ENCODE measurements around the gene CRACR2A.

The CRACR2A gene

DNA sequence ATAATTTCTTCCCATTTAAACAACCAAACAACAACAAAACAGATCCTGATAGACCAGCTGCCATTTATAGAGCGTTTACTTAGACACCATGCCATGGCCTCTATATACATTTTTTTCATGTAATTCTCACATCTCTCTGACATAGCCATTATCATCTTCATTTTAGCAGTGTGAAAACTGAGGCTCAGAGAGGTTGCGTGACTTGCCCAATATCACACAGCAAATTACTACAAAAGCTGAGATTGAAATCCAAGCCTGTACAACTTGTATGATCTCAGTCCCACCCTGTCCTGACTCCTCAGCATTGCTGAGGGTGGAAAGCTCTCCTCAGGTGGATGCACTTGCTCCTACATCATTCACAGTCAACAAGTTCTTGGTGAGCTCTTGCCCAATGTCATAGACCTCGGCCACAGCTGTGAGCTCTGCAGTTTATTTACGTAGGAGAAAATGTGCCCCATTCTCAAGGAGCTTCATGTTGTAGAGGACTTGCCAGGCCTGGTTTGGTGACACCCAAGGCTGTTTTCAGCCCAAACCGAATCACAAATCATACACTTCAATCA lies 55.5 kb downstream of the CRACR2A start:
- H3K27ac ChIP-seq = peak overlapping the region in 4 of 21 experiments; percentile 4 to 51 (median 47)

GRCh38 chr12:3694673-3695072 lies 58.2 kb downstream of the CRACR2A start:
- Histone ChIP-seq H3K27ac (no peak overlapping the region), H3K4me3 (no peak overlapping the region)

More for the DNA sequence above, 55.5 kb downstream of the CRACR2A start:
- no peak overlapping the region for H3K4me3 ChIP-seq

GRCh38 chr12:3692616-3693365 lies 60.1 kb downstream of the CRACR2A start:
- H3K4me3 ChIP-seq = no peak overlapping the region
- no peak overlapping the region for H3K27ac ChIP-seq

DNA sequence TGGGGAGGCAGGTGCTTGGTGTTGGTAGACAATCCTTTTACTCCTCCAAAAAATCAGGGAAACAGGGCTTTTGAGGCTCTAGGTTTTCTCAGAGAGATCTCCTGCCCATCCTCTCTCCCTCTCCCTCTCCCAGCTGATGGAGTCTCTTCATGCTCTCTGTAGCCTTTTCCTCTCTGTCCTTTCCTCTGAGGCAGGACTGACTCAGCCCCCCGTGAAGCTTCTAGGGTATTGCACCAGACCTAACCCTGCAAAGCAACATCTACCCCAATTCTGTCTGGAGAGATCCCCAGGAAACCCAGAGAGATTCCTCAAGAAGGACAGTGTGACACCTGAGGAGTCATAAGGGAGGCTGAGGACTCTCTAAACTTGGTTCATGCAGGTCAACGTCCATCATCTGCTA lies 66.4 kb downstream of the CRACR2A start:
- no peak overlapping the region for H3K4me3 ChIP-seq
- H3K27ac ChIP-seq = no peak overlapping the region

DNA sequence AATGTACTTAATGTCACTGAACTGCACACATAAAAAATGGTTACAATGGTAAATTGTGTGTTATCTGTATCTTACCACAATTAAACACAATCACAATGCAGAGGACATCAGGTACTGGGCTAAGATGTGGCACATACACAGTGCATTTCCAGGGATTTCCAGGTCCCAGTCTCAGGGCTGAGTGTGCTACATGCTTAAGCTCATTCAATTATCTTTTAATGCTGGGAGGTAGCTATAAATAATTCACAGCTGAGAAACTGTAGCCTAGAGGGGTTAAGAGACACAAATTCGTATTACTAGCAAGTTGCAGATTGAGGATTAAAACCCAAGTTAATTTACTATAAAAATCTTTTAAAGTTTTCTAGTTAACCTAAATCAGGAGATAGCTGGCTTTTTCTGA lies 67.1 kb downstream of the CRACR2A start:
- no peak overlapping the region for H3K27ac ChIP-seq
- H3K4me3 ChIP-seq = no peak overlapping the region

GRCh38 chr12:3684449-3685051 lies 68.4 kb downstream of the CRACR2A start:
- H3K4me3 ChIP-seq = no peak overlapping the region
- H3K27ac ChIP-seq = no peak overlapping the region

- Histone ChIP-seq H3K27ac (peak overlapping the region in 1 of 21 experiments; percentile 0), H3K4me3 (no peak overlapping the region)
These were observed 69.2 kb downstream of the CRACR2A start for GRCh38 chr12:3683670-3684069.

- Histone ChIP-seq H3K4me3 (no peak overlapping the region), H3K27ac (no peak overlapping the region)
These were observed 71.3 kb downstream of the CRACR2A start for GRCh38 chr12:3681595-3682061.

GRCh38 chr12:3680919-3681594 lies 71.9 kb downstream of the CRACR2A start:
- no peak overlapping the region for H3K27ac ChIP-seq

GRCh38 chr12:3679831-3680230 lies 73.1 kb downstream of the CRACR2A start:
- H3K27ac ChIP-seq = no peak overlapping the region
- H3K4me3 ChIP-seq = no peak overlapping the region

More at GRCh38 chr12:3680919-3681594, 71.9 kb downstream of the CRACR2A start:
- H3K4me3 ChIP-seq = no peak overlapping the region

GRCh38 chr12:3677609-3678008 lies 75.3 kb downstream of the CRACR2A start:
- H3K27ac ChIP-seq = no peak overlapping the region

DNA sequence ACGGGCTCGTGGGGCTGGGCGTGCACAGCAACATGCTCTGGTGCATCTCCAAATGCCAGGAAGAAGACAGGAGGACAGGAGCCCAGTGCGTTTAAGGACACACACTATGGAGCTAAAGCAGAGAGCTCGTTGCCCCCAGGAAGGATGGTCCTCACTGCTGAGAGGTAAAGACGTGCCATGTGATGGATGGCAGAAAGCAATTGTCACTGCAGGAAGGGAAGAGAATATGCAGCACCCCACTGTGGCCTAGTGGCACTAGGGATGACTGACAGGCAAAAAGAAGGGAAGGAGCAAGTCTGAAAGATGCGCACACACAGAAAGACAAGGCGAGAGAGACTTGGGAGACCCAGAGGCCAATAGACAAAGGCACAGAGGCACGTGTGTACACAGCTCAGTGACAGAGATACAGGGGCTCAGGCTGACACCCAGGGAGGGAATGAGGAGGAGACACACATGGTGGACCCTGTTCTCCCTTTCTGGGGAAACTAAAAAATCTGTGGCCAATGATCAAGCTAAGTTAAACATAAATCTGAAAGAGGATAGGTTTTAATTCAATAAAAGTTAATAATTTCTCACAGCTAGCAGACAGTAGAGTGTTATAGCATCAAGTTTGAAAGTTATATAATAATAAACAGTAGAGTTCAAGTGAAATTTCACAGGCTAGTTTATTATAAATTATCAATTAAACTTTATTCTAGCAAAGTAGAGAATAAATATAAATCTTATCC lies 78.8 kb downstream of the CRACR2A start:
- Histone ChIP-seq H3K4me3 (no peak overlapping the region), H3K27ac (no peak overlapping the region)

More at GRCh38 chr12:3677609-3678008, 75.3 kb downstream of the CRACR2A start:
- no peak overlapping the region for H3K4me3 ChIP-seq

- no peak overlapping the region for H3K27ac ChIP-seq
These were observed 80.8 kb downstream of the CRACR2A start for GRCh38 chr12:3672113-3672509.

DNA sequence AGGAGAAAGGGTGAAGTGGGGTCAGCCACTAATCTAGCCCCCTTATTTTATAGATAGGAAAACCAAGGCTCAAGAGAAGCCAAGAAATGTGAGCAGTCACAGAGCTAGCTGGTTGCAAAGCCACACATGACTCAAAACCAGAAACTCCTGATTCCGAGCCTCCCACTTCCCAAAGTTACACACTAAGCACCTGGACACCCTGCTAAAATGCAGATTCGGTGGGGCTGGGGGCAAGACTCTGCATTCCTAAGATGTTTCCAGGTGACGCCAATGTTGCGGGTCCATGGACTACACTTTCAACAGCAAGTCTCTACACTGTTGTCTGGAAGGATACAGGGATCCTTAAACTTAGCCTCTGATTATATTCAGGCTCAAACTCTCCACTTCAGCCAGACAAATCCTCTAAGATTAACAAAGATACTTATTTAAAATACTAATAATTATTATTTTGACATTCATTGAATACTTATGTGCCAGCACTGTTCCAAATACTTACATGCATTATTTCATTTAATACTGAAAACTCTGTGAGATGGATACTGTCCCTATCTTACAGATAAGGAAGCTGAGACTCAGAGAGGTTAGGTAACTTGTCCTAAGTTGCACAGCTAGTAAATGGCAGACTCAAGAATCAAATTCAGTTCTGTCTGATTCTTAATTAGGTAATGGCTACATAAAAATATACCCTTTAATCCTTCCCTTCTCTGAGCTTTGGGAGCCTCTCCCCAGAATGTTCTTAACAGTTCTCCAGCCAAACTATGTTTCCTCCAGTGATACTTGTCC lies 81.4 kb downstream of the CRACR2A start:
- Histone ChIP-seq H3K27ac (no peak overlapping the region), H3K4me3 (no peak overlapping the region)

More at GRCh38 chr12:3672113-3672509, 80.8 kb downstream of the CRACR2A start:
- no peak overlapping the region for H3K4me3 ChIP-seq

- Histone ChIP-seq H3K4me3 (no peak overlapping the region), H3K27ac (no peak overlapping the region)
These were observed 82.8 kb downstream of the CRACR2A start for GRCh38 chr12:3670083-3670620.

DNA sequence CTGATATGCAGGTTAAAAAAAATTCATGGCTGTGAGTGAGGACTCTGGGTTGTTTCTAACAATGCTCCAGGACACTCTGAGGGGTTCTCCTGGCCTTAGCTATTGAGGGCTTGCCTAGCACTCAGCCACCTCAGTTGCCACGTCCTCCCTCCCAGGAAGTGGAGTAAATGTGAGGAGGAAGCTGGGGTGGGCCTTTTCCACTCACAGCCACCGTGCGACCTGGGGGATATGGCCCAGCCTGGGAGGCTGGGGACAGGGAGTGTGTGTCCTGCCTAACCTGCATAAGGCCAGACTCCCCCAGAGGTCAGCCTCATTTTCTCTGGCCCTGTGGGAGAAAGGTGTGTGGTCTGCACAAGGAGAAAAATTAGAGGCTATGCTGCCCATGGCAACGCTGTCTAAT lies 83.3 kb downstream of the CRACR2A start:
- Histone ChIP-seq H3K27ac (no peak overlapping the region), H3K4me3 (no peak overlapping the region)

GRCh38 chr12:3668479-3669165 lies 84.3 kb downstream of the CRACR2A start:
- H3K27ac ChIP-seq = no peak overlapping the region
- no peak overlapping the region for H3K4me3 ChIP-seq

GRCh38 chr12:3667485-3667884 lies 85.4 kb downstream of the CRACR2A start:
- no peak overlapping the region for H3K27ac ChIP-seq
- H3K4me3 ChIP-seq = no peak overlapping the region

Data from skin epidermis (tissue), 12 donors.